ENCODE data around the gene PRSS50.
"Not testable (repeated sequence)": the region's sequence is repeated elsewhere in the genome, so short reads cannot be mapped to it uniquely, and the experiment has no call there.

Gene PRSS50, protein sequence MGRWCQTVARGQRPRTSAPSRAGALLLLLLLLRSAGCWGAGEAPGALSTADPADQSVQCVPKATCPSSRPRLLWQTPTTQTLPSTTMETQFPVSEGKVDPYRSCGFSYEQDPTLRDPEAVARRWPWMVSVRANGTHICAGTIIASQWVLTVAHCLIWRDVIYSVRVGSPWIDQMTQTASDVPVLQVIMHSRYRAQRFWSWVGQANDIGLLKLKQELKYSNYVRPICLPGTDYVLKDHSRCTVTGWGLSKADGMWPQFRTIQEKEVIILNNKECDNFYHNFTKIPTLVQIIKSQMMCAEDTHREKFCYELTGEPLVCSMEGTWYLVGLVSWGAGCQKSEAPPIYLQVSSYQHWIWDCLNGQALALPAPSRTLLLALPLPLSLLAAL

DNA sequence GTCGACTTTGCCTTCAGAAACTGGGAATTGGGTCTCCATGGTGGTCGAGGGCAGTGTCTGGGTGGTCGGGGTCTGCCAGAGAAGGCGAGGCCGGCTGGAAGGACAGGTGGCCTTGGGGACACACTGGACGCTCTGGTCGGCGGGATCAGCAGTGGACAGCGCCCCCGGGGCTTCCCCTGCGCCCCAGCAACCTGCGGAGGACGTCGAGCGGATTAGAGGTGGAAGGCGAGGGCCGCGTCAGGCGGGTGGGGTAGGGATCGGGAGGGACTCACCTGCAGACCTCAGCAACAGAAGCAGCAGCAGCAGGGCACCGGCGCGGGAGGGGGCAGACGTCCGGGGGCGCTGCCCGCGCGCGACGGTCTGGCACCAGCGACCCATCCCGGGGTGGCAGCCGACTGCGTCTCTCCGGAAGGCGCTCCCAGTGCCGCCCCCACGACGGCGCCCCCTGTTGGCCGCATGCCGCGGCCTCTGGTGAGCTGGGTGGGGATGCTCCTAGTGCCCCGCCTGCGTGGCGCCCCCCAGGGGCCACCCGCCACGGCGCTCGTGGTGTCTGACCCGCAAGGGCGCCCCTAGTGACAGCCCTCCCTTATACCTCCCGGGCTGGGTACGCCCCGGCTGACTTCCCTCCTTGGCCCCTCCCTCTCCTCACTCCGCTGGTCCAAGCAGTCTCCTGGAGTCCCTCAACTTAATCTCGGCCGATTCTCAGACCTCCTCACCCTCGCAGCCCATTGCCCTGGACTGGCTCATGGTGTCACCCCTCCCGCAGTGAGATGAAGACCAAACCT lies at the start of gene PRSS50:
TSS of gene PRSS50 (minus strand) at position 423 of the 785 bp plus-strand sequence. CDS start at position 378, 45 bp downstream.
- DNase-seq = no peak

DNA sequence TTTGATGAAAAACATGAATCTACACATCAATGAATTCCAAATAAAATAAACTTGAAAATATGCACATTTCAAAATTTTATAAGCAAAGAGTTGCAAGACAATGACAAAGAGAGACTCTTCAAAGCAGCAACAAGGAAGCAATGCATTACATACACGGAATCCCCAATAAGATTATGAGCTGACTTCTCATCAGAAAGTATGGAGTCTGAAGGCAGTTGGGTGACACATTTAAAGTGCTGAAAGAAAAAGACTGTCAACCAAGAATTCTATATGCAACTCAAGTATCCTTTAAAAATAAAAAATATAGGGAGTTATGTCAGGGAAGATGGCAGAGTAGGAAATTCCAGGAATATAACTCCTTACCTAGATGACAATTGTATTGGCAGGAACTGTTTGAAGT lies 46.5 kb upstream of the PRSS50 start:
- no peak for DNase-seq

DNA sequence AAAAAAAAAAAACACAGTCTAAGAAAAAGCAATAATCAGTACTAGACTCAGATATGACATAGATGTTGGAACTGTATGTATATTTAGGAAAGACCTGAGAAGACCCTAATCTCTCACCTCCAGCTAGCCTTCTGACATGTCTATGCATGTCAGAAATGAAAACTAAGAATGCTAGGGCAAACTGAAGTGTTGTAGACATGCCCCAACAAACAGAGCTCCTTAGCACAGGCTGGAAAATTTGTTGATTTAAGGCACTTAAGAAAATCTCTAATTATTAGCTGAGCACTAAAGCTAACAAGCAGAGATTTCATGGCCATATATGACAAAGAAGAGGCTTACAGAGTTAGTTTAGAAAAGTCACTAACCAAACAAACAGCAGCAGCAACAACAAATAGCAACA lies 45.5 kb upstream of the PRSS50 start:
- no peak for DNase-seq

DNA sequence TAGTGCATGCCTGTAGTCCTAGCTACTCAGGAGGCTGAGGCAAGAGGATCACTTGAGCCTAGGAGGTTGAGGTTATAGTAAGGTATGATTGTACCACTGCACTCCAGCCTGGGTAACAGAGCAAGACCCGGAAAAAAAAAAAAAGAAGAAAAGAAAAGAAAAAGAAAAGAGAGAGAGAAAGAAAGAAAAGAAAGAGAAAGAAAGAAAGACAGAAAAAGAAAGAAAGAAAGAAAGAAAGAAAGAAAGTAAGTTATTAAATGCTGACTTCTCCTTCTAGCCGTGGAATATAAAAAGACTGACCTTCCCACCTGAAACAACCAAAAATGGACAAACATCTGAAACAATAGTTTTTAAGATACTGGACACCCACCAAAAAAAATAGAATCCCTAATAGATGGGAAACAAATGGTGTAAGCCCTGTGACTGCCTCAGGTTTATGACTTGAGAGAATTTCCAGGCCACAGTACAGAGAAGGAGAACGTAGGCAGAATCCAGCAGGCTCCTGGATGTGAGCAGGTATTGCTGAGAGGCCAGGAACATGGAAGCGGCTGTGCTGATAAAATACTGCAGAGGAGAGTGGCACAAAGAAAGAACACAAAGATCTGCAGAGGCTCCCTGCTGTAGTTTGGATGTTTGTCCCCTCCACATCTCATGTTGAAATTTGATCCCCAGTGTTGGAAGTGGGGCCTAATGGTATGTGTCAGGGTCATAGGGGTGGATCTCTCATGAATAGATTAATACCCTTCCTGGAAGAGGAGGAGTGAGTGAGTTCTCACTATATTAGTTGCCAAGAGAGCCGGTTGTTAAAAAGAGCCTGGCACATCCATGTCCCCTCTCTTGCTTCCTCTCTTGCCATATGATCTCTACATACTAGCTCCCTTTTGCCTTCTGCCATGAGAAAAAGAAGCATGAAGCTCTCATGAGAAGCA lies 41.8 kb upstream of the PRSS50 start:
- no peak for DNase-seq

DNA sequence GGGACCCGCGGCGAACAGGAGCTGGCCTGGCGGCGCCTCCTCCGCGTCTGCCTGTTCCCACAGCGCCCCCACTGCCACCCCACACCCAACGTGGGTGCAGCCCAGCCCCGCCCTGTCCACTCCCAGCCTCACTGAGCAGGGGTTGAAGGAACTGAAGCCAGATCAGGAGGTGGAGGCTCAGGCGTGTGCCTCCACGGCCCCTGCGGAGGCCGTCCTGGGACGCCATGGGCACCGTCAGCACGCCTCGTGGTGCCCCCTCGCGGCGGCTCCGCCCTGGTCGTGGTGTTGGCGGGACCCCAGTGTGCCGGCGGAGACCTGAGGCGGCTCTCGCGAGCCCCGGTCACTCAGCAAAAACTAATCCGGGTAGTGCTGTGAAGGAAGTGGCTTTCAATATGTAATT lies 39.0 kb upstream of the PRSS50 start:
- DNase-seq = no peak

DNA sequence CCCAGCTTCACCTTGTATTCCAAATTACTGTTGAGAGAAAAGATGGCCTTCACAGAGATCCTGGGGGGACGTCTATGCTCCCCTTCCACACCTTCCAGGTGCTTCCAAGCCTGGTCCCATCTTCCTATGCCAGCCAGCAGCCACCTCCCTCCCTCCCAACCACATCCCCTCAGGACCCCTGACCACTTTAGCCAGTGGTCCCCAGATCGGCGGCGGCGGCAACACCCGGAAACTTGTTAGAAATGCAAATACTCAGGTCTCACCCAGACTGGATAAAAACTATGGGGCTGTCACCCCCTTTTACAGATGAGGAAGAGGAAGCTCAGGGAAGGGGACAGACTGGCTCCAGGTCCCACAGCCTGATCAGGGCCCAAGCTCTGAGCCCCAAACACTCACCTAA lies 38.0 kb upstream of the PRSS50 start:
- no peak for DNase-seq

DNA sequence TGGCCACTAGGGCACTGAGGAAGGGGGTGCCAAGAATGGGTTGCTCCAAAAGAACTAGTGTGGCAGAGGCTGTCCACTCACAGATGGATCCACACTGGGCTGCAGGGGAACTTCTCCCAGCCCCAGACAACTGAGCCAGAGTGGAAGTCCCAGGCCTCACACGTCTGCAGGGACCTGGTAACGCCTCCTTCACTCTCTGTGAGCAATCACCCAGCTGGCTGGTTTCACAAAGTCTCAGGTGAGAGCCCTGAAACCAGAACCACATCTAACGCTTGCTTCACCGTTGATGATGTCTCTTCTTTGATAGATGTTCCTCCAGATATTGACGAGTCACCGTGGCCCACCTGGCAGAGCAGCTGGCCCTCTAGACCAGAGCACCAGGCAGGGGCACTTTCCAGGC lies 35.5 kb upstream of the PRSS50 start:
- not testable (repeated sequence) for DNase-seq

DNA sequence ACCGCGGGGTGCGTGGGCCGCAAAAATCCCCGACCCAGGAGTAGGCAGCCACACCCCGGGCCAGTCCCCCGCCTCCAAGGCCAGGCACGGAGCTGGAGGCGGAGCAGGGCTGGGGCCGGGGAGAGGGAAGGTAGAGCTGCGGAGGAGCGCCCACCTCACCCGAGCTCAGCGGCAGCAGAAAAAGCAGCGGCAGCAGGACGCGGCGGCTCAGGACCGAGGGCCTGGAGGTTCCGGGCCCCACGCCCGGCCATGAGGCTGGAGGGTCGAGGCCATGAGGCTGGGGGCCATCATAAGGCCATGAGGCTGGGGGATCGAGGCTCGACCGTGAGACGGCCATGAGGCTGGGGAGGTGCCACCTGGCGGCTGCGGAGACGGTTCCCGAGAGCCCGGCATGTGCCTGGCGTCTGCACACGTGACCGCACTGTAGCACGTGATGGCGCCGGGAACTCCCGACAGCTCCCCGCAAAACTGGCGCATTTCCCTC lies 32.9 kb upstream of the PRSS50 start:
- no peak for DNase-seq

DNA sequence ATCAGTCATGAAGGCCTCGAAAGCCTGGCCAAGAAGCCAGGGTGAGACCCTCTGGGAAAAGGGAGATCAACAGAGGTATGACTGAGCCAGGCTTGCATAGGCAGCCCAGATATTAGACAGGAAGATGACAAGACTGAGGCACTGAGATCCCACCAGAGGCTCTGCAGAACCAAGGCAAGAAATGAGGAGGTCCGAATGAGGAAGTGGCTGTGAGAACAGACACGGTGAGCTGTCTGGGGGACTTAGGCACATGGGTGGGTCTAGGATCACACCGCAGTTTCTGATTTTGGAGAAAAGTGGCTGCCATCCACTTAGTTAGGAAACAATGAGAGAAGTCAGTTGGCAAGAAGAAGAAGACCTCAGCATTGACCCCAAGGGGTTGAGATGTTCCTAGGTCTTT lies 31.5 kb upstream of the PRSS50 start:
- DNase-seq = no peak

DNA sequence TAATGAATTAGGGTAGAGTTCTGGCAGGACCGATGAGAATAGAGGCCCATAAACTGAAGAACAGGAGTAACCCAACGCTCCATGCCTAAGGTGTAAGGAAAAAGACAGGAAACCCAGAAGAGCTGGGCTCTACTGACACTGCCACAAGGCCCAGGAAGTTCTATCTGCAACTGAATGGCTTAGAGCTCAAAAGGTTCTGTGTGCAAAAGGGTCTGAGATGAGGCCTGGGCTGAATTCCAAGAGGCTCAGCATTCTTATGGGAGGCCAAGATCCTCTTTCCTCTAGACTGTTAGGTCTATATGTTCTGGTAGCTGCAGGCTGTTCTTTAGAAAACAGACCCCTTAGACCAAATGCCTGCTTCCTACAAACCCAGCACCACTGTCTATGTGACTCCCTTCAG lies 30.5 kb upstream of the PRSS50 start:
- DNase-seq = no peak

DNA sequence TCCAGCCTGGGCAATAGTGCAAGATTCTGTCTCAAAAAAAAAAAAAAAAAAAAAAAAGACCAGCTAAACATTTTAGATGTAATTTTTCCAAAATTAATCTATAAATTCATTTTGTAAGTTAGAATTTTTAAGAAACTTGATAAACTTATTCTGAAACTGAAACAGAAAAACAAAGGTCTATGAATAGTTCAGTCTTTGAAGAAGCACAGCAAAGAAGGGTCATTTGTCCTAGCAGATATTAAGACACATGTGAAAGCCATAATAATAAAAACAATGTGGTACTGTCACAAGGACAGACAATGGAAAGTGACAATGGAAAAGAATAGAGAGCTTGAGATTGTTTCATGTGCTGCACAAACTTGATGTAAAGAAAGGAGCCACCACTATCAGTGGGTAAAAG lies 29.0 kb upstream of the PRSS50 start:
- no peak for DNase-seq

DNA sequence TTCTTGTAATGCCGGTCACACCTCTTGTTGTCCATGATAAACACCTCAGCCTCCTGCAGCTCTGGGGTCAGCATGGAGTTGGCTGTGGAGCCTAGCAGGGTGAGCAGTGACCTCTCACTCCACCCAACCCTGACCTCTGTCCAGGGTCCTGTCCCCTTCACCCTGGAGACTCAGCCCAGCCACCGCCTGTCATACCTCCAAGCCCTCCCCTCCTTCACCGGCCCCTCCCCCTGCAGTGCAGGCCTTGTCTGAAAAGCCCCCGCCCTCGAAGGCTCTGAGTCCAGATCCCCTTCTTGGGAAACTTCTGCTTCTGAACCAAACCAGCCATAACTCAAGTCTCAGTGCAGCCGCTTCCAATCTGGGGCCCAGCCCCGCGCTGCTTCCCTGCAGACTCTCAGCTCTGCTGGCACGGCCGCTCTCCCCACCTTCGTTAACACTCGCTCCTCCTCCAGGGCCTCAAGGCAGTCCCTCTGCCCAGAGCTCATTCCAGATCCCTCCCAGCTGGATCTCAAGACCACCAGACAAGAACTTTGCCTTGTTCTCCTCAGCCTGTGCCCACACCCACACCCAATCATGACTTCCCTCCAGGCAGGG lies 25.4 kb upstream of the PRSS50 start:
- DNase-seq = no peak

DNA sequence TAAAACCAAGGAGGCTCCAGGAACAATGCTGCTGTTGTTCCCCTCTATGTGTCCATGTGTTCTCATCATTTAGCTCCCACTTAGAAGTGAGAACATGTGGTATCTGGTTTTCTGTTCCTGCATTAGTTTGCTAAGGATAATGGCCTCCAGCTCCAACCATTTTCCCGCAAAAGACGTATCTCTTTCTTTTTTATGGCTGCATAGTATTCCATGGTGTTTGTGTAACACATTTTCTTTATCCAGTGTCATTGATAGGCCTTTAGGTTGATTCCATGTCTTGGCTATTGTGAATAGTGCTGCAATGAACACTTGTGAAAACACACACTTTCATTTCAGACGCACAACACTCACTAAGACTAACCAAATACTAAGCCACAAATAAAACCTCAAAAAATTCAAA lies 21.9 kb upstream of the PRSS50 start:
- DNase-seq = not testable (repeated sequence)

DNA sequence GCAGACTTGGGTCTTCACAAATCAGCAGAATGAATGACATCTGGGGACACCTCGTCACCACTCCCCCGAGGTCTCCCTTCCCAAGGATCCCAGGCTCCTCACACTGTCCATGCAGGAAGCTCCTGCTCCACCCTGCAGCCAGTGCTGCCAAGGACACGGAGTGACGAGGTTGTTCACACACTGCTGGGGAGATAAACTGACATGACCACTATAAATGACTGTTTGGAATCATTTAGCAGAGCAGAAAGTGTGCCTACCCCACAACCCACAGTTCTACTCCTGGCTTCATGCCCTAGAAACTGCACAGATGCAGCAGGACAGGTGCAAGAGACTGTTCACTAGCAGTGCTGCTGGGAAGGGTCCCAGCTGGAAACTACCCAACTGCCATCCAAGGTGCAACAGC lies 19.7 kb upstream of the PRSS50 start:
- no peak for DNase-seq

DNA sequence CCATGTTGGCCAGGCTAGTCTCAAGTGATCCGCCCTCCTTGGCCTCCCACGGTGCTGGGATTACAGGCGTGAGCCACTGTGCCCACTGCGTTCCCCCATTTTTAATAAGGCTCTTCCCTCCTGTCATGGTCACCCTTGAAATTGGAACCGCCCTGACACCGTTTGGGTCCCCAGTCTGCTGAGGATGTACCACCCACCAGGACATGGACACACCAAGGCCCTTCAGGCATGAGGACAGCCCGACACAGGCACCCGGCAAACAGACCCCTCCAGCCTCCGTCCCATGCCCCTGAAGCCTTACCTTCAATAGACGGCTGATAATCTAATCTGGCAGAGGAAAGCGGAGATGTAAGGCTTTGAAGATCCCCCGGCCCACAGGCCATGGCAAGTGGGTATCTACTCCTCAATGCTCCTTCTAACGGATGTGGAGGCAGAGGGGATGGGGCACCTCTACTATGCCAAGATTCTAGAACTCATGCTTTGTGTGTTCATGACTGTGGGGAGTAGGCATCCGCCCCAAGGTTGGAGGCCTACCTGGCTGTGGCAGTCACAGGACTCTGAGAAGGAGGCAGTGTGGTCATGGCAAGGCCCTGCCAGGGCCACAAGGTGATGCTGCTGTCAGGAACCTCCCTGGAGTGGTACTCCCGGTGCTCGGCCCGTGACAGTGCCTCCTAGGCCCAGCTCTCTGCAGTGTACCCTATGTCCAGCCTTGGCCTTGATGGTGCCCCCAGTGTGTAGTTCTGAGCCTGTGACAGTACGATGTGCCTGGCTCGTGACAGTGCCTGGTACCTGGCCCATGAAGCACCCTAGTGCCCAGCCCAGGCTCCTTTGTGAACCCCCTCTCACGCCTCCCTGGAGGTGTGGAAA lies 18.6 kb upstream of the PRSS50 start:
- no peak for DNase-seq

DNA sequence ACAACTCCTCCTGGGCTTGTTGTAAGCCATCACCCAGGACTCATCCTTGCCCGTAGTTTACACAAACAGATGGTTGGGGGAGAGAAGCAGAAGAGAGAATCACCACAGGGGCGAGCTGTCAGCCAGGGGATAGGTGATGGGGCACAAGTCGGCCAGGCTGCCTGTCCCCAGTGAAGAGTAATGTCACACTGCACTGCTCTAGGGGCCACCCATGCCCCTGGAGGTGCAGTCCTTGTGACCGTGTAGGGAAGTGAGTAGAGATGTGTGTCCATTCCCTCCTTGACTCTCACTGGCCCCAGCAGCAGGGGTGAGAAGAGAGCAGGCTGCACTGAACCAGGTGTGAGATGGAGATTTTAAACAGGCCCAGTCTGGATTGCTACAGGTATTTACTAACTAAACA lies 17.1 kb upstream of the PRSS50 start:
- no peak for DNase-seq

DNA sequence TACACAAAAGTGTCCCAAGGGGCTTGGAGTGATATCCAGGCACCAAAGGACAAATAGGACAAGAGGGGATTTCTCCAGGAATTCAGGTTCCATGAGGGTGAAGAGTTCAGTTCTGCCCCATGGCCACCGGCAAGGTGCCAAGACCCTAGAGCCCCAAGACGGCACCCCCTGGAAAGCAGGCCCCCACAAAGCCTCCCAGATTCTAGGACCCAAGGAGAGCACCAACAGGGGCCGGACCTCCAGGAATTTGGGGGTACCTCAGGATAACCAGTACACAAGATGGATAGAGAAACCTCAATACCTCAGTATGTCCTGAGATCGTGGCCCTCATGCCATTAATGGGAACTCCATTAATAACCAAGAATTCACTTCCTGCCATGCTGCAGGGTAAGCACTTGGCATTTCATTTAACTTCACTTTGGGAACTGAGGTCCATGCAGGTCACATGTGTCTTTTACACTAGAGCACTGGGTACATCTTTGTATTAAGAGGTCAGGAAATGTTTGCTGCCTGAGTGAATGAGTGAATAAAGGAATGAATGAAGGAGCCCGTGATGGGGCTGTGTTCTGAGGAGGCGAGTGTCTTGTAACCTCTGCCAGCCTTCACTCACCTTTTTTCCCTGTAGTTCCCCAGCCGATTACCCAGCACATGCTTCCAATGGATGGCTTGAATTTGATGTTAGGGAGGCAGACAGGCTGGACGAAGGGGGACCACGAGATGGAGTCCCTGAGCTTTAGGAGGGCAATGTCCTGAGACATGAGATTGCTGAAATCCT lies 15.5 kb upstream of the PRSS50 start:
- DNase-seq = no peak

DNA sequence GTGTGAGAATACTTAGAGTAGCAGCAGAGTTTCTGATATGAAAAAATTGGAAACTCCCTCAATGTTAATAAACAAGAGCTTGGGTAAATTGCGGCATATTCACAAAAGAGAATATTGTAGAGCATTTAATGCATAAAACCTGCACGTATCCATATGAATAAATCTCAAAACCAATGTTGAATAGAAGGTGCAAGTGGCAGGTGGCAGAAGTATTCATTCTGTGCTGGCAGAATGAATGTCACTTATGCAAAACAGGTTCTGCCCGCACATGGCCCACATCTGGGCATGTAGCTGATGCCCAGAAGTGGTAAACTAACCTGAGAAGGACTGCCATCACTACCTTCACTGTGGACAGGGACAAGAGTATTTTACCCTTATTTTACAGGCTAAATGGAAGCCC lies 14.1 kb upstream of the PRSS50 start:
- no peak for DNase-seq

DNA sequence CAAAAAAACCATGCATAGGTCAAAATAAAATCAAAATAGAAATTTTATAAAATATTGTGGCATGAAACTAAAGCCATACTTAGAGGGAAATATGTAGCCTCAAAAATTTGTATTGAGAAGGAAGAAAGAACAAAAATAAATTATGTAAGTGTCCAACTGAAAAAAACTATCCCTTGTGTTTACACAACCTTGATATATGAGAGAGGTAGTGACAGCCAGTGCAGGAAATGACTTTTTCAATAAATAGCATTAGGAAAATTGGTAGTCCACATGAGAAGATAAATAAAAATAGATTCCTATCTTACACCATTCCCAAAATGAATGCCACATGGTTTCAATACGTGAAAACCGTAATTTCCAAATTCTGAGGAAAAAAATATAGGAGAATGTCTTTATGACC lies 13.2 kb upstream of the PRSS50 start:
- no peak for DNase-seq

DNA sequence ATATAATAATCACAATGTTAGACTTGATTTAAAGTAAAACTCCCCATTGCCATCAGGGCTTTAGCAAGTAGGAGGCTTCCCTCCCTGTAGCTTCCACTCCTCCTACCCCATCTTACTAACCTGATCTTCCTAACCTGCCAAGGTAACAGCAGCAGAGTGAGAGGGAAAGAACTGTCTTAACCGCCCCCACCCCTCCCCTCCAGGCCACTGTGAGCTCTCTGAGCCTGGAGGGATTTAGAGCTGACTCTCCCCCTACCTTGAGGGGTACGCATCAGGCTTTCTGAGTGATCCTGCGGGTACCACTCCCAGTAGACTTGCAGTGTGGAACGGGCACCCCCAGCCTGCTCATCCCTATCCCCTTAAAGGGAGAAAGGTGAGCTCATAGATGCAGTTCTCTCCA lies 11.4 kb upstream of the PRSS50 start:
- DNase-seq = no peak
